DOHH2 (cell line): ENCODE measurements around the gene PLSCR4.

Experiments
- EZH2phosphoT487 ChIP-seq: fragments of 200-600 bp; sonication (generic); IDR thresholded peaks from 2 replicates; pipeline ENCODE4 v1.6.1; 2017; ENCODE audit warnings: borderline replicate concordance, mild to moderate bottlenecking, antibody characterized with exemption, low read length, moderate library complexity, mixed read lengths
- TF ChIP-seq, protein P1 (sequence below): fragments of 200-600 bp; sonication (generic); IDR thresholded peaks from one replicate; pipeline ENCODE4 v1.5.1; 2014; ENCODE audit warnings: antibody characterized with exemption, mild to moderate bottlenecking, low read depth, low read length; ENCODE audit not compliant: poor library complexity, severe bottlenecking

DNA sequence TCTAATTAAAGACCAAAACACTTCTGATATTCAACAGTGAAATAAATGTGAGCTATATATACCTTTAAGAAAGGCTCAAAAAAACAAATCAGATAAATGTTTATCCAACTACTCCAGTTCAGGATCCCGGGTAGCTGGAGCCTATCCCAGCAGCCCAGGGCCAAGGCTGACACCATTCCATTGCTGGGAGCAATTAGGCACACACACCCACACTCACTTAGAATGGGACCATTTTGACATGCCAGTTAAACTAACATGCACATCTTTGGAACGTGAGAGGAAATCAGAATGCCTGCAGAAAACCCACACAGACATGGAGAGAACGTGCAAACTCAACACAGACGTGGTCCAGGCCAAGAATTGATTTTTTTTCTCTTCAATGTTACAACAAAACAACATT lies 30.0 kb upstream of the PLSCR4 start:
- TF ChIP-seq, protein P1, sequence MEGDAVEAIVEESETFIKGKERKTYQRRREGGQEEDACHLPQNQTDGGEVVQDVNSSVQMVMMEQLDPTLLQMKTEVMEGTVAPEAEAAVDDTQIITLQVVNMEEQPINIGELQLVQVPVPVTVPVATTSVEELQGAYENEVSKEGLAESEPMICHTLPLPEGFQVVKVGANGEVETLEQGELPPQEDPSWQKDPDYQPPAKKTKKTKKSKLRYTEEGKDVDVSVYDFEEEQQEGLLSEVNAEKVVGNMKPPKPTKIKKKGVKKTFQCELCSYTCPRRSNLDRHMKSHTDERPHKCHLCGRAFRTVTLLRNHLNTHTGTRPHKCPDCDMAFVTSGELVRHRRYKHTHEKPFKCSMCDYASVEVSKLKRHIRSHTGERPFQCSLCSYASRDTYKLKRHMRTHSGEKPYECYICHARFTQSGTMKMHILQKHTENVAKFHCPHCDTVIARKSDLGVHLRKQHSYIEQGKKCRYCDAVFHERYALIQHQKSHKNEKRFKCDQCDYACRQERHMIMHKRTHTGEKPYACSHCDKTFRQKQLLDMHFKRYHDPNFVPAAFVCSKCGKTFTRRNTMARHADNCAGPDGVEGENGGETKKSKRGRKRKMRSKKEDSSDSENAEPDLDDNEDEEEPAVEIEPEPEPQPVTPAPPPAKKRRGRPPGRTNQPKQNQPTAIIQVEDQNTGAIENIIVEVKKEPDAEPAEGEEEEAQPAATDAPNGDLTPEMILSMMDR: no peak
- TF ChIP-seq EZH2phosphoT487: no peak
